BJ (cell line): ENCODE data around the gene HIVEP1. TPM values are rescaled to one million over a fixed set of nuclear protein-coding genes. Genes with fewer than 3 reads are reported as not detected.

ENCODE experiments used
- CTCF ChIA-PET: fragments of 350-600 bp; formaldehyde crosslinking; extraction: SDS; loops from one replicate; lab custom pipeline; 2021; ENCODE audit warnings: antibody characterized with exemption, inconsistent platforms; lab: Yijun Ruan, JAX
- POLR2A ChIA-PET: fragments of 300-600 bp; sonication (Branson Sonifier 250); formaldehyde crosslinking; extraction: SDS; loops from one replicate; lab custom pipeline; 2021; ENCODE audit warnings: antibody characterized with exemption; lab: Charles Lee
- DNase-seq: peaks from one replicate; pipeline ENCODE4 v3.0.0-alpha.2; 2011; ENCODE audit warnings: low read depth
- H3K27me3 ChIP-seq: 2 replicates; pipeline ENCODE4 v1.6.0; 2011; ENCODE audit warnings: low read length; ENCODE audit not compliant: control insufficient read depth, insufficient read depth
- H3K36me3 ChIP-seq: 2 replicates; pipeline ENCODE4 v1.5.1; 2011; ENCODE audit warnings: low read length; ENCODE audit not compliant: control insufficient read depth, insufficient read depth
- H3K4me3 ChIP-seq: 2 replicates; pipeline ENCODE4 v1.5.1; 2011; ENCODE audit warnings: low read depth, mild to moderate bottlenecking, control low read depth, low read length
- polyA plus RNA-seq: library from polyadenylated mRNA; depleted of rRNA; stranded (reverse); fragments of >200 nt; gene quantifications from 2 replicates; pipeline ENCODE4 v1.2.3, GENCODE V29; 2011
- TF ChIP-seq, protein P1 (sequence below): IDR thresholded peaks from 2 replicates; pipeline ENCODE4 v1.5.1; 2011; ENCODE audit warnings: low read depth, mild to moderate bottlenecking, control low read depth, inconsistent platforms, low read length, moderate library complexity; ENCODE audit not compliant: insufficient read depth

The HIVEP1 gene
- polyA plus RNA-seq, 1 experiment, result 17.1 TPM

DNA sequence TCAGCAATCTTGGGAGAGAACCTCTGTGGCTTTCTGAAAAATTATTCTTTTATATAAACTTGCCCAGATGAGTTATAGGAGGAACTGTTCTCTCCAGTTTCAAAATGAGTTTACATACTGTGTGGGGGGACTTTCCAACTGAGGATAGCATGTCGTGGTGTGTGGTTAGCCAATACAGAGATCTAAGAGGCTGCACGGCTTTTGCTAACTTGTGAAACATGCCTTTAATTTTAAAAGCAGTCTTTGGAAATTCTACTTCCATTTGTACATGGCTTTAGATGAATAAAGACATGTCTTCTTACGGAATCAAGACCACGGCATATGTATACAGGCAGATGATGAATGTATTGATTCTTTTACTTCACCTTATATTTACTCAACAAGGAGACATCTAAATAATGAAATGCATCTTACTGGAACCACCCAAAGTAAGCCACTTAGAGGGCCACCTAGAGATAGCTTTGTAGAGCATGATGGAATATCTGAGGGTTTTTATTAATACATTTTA lies 39.8 kb downstream of the HIVEP1 start:
- TF ChIP-seq, protein P1, sequence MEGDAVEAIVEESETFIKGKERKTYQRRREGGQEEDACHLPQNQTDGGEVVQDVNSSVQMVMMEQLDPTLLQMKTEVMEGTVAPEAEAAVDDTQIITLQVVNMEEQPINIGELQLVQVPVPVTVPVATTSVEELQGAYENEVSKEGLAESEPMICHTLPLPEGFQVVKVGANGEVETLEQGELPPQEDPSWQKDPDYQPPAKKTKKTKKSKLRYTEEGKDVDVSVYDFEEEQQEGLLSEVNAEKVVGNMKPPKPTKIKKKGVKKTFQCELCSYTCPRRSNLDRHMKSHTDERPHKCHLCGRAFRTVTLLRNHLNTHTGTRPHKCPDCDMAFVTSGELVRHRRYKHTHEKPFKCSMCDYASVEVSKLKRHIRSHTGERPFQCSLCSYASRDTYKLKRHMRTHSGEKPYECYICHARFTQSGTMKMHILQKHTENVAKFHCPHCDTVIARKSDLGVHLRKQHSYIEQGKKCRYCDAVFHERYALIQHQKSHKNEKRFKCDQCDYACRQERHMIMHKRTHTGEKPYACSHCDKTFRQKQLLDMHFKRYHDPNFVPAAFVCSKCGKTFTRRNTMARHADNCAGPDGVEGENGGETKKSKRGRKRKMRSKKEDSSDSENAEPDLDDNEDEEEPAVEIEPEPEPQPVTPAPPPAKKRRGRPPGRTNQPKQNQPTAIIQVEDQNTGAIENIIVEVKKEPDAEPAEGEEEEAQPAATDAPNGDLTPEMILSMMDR, result no peak
- H3K27me3 ChIP-seq, result no peaks in the 10 kb centered on the region
- no peaks in the 10 kb centered on the region for H3K36me3 ChIP-seq
- ChIA-PET POLR2A (no interaction called here), CTCF (interaction anchor here (1.4 kb wide), 1 partner anchor 17 kb away, joined by 3 read pairs; no protein-coding TSS in a partner anchor)
- H3K4me3 ChIP-seq, result no peak overlapping the region
- DNase-seq, result no peak

DNA sequence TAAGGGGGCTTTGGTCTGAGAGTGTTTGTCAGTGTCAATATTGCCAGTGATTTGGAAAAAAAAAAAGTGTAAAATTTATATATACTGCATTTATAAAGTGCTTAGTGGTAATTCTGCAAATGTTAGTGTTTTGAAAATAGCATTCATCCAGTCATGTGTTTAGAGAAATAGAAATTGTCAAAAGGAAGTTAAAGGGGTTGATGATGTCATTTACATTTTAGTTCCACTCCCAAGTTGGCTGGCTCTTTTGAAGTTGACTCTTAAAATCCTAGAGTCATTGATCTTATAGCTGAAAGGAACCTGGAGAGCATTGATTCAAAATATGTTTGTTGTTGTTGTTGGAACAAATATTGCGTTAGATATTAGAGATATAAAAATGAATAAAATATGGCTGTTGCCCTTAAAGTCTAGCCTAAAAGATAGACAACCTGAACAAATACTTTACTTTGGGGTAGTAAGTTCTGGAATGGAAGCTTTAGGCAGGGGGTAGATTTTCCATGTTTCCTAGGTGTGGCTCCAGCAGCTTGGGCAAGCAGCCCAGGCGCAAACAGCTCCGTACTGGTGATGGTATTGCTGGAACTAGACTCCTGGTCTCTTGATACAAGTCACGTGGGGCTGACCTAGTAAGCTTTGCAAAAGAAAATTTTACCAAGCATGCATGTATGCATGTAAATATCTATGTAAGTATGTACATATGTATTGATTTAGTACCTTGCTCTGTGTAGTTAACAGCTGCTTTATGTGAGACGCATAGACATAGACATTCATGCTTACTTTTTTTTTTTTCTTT lies 46.3 kb downstream of the HIVEP1 start:
- POLR2A ChIA-PET, result no interaction called here
- Histone ChIP-seq H3K4me3 (no peak overlapping the region), H3K27me3 (no peaks in the 10 kb centered on the region), H3K36me3 (no peaks in the 10 kb centered on the region)
- CTCF ChIA-PET, result interaction anchor here (0.6 to 1.6 kb wide), 4 partner anchors 11 to 516 kb away, joined by 3 to 5 read pairs (median 4); no protein-coding TSS in a partner anchor
- DNase-seq, result no peak
- TF ChIP-seq, protein P1, result no peak

- no peaks in the 10 kb centered on the region for H3K27me3 ChIP-seq
- TF ChIP-seq, protein P1, result no peak
- no peaks in the 10 kb centered on the region for H3K36me3 ChIP-seq
- DNase-seq, result no peak
- ChIA-PET POLR2A (no interaction called here), CTCF (no interaction called here)
- no peak overlapping the region for H3K4me3 ChIP-seq
Measured at GRCh38 chr6:12060780-12061609, 48.9 kb downstream of the HIVEP1 start.

- no peak for DNase-seq
- Histone ChIP-seq H3K4me3 (no peak overlapping the region), H3K27me3 (no peaks in the 10 kb centered on the region), H3K36me3 (no peaks in the 10 kb centered on the region)
- CTCF ChIA-PET, result interaction anchor here (0.6 to 1.0 kb wide), 2 partner anchors 134 to 227 kb away, joined by 3 read pairs; partner anchors contain the start of gene EDN1
- POLR2A ChIA-PET, result no interaction called here
- TF ChIP-seq, protein P1, result no peak
Measured at GRCh38 chr6:12062605-12063004, 50.5 kb downstream of the HIVEP1 start.

- ChIA-PET POLR2A (interaction anchor here (0.5 kb wide), 1 partner anchor 473 kb away, joined by 3 read pairs; no protein-coding TSS in a partner anchor), CTCF (interaction anchor here (1.2 to 1.7 kb wide), 2 partner anchors 164 to 443 kb away, joined by 3 read pairs; no protein-coding TSS in a partner anchor)
- TF ChIP-seq, protein P1, result no peak
- Histone ChIP-seq H3K4me3 (no peak overlapping the region), H3K36me3 (no peaks in the 10 kb centered on the region), H3K27me3 (no peaks in the 10 kb centered on the region)
- peak; percentile 56 for DNase-seq
Measured at GRCh38 chr6:12064131-12064530, 52.0 kb downstream of the HIVEP1 start.
